K562 (cell line): Measurements from ENCODE around the gene STX2.

ENCODE experiments used
- CCAR2 ChIP-seq: fragments of 200-400 bp; formaldehyde crosslinking; IDR thresholded peaks from 2 replicates; pipeline ENCODE4 v1.6.1; 2017; ENCODE audit warnings: mild to moderate bottlenecking, low read depth, low read length
- LCOR ChIP-seq: sonication (generic); formaldehyde crosslinking; IDR thresholded peaks from 2 replicates; pipeline ENCODE4 v1.8.0; 2022; ENCODE audit warnings: mild to moderate bottlenecking, missing genetic modification reagents
- MCM7 ChIP-seq, 2 experiments: fragments of 450-650 bp; IDR thresholded peaks; 2 replicates each; pipeline ENCODE4 v1.6.1; 2016 to 2018
- SP2 ChIP-seq: IDR thresholded peaks from 2 replicates; pipeline ENCODE4 v1.6.1; 2011; ENCODE audit warnings: mild to moderate bottlenecking, low read depth, low read length, moderate library complexity; ENCODE audit not compliant: poor library complexity, severe bottlenecking; ENCODE audit errors: extremely low read depth
- SPI1 ChIP-seq: IDR thresholded peaks from 2 replicates; pipeline ENCODE4 v1.6.1; 2011; ENCODE audit warnings: low read depth, low read length, control low read depth, borderline replicate concordance
- TF ChIP-seq, protein P1 (sequence below): sonication (generic); formaldehyde crosslinking; IDR thresholded peaks from 2 replicates; pipeline ENCODE4 v1.8.0; 2023; ENCODE audit warnings: mild to moderate bottlenecking, missing genetic modification reagents
- TF ChIP-seq, protein P2 (sequence below): fragments of 150-350 bp; conservative IDR thresholded peaks from 2 replicates; pipeline ENCODE4 v1.6.1; 2014; ENCODE audit warnings: low read length
- TF ChIP-seq, protein P3 (sequence below): fragments of 450-650 bp; IDR thresholded peaks from 2 replicates; pipeline ENCODE4 v1.6.1; 2016; ENCODE audit warnings: antibody characterized with exemption

DNA sequence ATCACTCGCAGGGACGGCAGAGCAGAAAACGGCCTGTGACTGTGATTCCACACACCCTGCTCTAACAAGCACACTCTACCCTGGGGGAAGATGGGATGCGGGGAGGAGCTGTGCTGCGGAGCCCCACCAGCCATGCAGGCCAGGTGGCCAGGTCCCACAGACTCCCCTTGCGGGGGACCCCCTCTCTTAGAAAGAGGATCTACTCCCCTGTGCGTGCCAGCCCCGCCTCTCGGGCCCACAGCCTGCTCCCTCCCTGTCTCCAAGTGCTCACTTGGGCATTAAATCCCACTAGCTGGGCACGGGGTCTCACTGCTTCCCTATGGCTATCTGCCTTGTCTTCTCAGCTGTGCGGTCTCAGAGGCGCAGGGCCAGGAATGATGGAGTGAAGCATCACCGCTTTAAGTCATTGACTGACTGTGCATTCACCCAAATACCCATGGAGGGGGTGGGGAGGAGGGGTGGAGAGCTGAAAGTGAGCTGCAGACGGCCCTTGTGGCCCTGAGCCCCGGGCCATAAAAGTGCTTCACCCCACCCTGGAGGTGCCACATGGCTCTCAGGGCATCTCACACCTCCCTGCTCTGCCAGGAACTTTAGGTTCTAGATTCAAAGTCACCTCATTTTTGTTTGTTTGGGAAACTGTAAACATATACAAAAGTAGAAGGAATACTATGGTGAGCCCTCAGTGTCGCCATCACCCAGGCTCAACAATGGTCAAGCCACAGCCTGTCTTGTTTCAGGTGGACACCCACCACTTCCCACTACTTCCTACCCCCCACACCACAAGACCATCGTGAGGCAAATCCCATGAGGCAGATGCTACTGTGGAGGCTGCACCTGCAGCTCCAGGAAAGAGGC, 9.4 kb downstream of the STX2 start:
- TF ChIP-seq, protein P1, sequence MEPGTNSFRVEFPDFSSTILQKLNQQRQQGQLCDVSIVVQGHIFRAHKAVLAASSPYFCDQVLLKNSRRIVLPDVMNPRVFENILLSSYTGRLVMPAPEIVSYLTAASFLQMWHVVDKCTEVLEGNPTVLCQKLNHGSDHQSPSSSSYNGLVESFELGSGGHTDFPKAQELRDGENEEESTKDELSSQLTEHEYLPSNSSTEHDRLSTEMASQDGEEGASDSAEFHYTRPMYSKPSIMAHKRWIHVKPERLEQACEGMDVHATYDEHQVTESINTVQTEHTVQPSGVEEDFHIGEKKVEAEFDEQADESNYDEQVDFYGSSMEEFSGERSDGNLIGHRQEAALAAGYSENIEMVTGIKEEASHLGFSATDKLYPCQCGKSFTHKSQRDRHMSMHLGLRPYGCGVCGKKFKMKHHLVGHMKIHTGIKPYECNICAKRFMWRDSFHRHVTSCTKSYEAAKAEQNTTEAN (CRISPR knock-in tag), result no peak
- no peak for TF ChIP-seq SP2
- no peak for TF ChIP-seq CCAR2
- TF ChIP-seq LCOR (CRISPR knock-in tag), result no peak
- TF ChIP-seq, protein P2, sequence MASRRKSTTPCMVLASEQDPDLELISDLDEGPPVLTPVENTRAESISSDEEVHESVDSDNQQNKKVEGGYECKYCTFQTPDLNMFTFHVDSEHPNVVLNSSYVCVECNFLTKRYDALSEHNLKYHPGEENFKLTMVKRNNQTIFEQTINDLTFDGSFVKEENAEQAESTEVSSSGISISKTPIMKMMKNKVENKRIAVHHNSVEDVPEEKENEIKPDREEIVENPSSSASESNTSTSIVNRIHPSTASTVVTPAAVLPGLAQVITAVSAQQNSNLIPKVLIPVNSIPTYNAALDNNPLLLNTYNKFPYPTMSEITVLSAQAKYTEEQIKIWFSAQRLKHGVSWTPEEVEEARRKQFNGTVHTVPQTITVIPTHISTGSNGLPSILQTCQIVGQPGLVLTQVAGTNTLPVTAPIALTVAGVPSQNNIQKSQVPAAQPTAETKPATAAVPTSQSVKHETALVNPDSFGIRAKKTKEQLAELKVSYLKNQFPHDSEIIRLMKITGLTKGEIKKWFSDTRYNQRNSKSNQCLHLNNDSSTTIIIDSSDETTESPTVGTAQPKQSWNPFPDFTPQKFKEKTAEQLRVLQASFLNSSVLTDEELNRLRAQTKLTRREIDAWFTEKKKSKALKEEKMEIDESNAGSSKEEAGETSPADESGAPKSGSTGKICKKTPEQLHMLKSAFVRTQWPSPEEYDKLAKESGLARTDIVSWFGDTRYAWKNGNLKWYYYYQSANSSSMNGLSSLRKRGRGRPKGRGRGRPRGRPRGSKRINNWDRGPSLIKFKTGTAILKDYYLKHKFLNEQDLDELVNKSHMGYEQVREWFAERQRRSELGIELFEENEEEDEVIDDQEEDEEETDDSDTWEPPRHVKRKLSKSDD, result no peak
- TF ChIP-seq, protein P3, sequence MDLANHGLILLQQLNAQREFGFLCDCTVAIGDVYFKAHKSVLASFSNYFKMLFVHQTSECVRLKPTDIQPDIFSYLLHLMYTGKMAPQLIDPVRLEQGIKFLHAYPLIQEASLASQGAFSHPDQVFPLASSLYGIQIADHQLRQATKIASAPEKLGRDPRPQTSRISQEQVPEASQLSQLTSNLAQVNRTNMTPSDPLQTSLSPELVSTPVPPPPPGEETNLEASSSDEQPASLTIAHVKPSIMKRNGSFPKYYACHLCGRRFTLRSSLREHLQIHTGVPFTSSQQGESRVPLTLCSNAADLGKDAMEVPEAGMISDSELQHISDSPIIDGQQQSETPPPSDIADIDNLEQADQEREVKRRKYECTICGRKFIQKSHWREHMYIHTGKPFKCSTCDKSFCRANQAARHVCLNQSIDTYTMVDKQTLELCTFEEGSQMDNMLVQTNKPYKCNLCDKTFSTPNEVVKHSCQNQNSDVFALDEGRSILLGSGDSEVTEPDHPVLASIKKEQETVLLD, result no peak
- TF ChIP-seq SPI1, result no peak
- TF ChIP-seq MCM7 (IDR thresholded peaks at IDR 0.05), result no peak
